Mesenchymal stem cell (in vitro differentiated cells and primary cell): ENCODE measurements around the gene PRADC1.

Source experiments
- DNase-seq: peaks from one replicate; pipeline ENCODE4 v3.0.0-alpha.2; 2013
- H2AFZ ChIP-seq: one replicate; pipeline ENCODE4 v1.6.1; 2013; ENCODE audit warnings: low read depth, mild to moderate bottlenecking, control low read depth, inconsistent platforms, low read length, moderate library complexity
- H2AK5ac ChIP-seq: 2 replicates; pipeline ENCODE4 v1.6.1; 2013; ENCODE audit warnings: low read length, moderate library complexity, mild to moderate bottlenecking, inconsistent platforms; ENCODE audit not compliant: severe bottlenecking
- H2BK120ac ChIP-seq: one replicate; pipeline ENCODE4 v1.6.1; 2013; ENCODE audit warnings: low read depth, mild to moderate bottlenecking, inconsistent platforms, low read length, moderate library complexity
- H2BK12ac ChIP-seq, 2 experiments: one replicate each; pipeline ENCODE4 v1.6.1; 2013; ENCODE audit warnings: inconsistent platforms in 2 of 2, low read length in 2 of 2, mild to moderate bottlenecking in 2 of 2, moderate library complexity in 2 of 2, control low read depth in 1 of 2
- H2BK15ac ChIP-seq: one replicate; pipeline ENCODE4 v1.6.1; 2013; ENCODE audit warnings: mild to moderate bottlenecking, low read depth, inconsistent platforms; ENCODE audit not compliant: poor library complexity, severe bottlenecking
- H2BK5ac ChIP-seq: 2 replicates; pipeline ENCODE4 v1.6.1; 2013; ENCODE audit warnings: low read depth, mild to moderate bottlenecking, low read length, control low read depth, inconsistent platforms; ENCODE audit not compliant: poor library complexity, severe bottlenecking
- H3K14ac ChIP-seq, 2 experiments: one replicate each; pipeline ENCODE4 v1.6.1; 2013; ENCODE audit warnings: inconsistent platforms in 2 of 2, low read length in 2 of 2, control low read depth in 1 of 2, mild to moderate bottlenecking in 1 of 2, moderate library complexity in 1 of 2
- H3K18ac ChIP-seq, 2 experiments: one replicate each; pipeline ENCODE4 v1.6.1; 2013; ENCODE audit warnings: inconsistent platforms in 2 of 2, low read length in 2 of 2, control low read depth in 1 of 2, low read depth in 1 of 2, mild to moderate bottlenecking in 1 of 2
- H3K23ac ChIP-seq, 2 experiments: one replicate each; pipeline ENCODE4 v1.6.1; 2013; ENCODE audit warnings: inconsistent platforms in 2 of 2, low read length in 2 of 2, mild to moderate bottlenecking in 2 of 2, moderate library complexity in 2 of 2, control low read depth in 1 of 2
- H3K27ac ChIP-seq: 2 replicates; pipeline ENCODE4 v1.5.1; 2013; ENCODE audit warnings: mild to moderate bottlenecking, moderate library complexity, low read length, control low read depth, inconsistent platforms; ENCODE audit not compliant: poor library complexity, severe bottlenecking
- H3K27me3 ChIP-seq, 2 experiments: 2 replicates each; pipeline versions ENCODE4 v1.6.1 to v1.7.0; 2013; ENCODE audit warnings: low read length in 2 of 2, mild to moderate bottlenecking in 2 of 2, moderate library complexity in 2 of 2, control low read depth in 1 of 2, inconsistent platforms in 1 of 2; ENCODE audit not compliant: control insufficient read depth in 1 of 2, insufficient read depth in 1 of 2
- H3K36me3 ChIP-seq, 2 experiments: 2 replicates each; pipeline versions ENCODE4 v1.6.1 to v1.7.0; 2013; ENCODE audit warnings: low read length in 2 of 2, control low read depth in 1 of 2, inconsistent platforms in 1 of 2, low read depth in 1 of 2, mild to moderate bottlenecking in 1 of 2; ENCODE audit not compliant: insufficient read depth in 2 of 2, control insufficient read depth in 1 of 2
- H3K4ac ChIP-seq, 2 experiments: one replicate each; pipeline ENCODE4 v1.6.1; 2013; ENCODE audit warnings: inconsistent platforms in 2 of 2, low read length in 2 of 2, mild to moderate bottlenecking in 2 of 2, moderate library complexity in 2 of 2, control low read depth in 1 of 2, low read depth in 1 of 2
- H3K4me1 ChIP-seq: 2 replicates; pipeline ENCODE4 v1.6.1; 2013; ENCODE audit warnings: low read depth, low read length, control low read depth; ENCODE audit not compliant: control insufficient read depth, insufficient read depth
- H3K4me2 ChIP-seq: 2 replicates; pipeline ENCODE4 v1.6.1; 2013; ENCODE audit warnings: low read length, mild to moderate bottlenecking, inconsistent platforms; ENCODE audit not compliant: poor library complexity, severe bottlenecking
- H3K4me3 ChIP-seq, 2 experiments: 2 replicates each; pipeline versions ENCODE4 v1.5.1 to v1.7.0; 2013; ENCODE audit warnings: low read length in 2 of 2, mild to moderate bottlenecking in 2 of 2, control low read depth in 1 of 2, low read depth in 1 of 2; ENCODE audit not compliant: insufficient read depth in 1 of 2
- H3K79me1 ChIP-seq: replicated peaks from 2 replicates; pipeline ENCODE4 v1.6.1; 2013; ENCODE audit warnings: mild to moderate bottlenecking, control low read depth, low read length, inconsistent platforms; ENCODE audit not compliant: poor library complexity, severe bottlenecking
- H3K9ac ChIP-seq: 2 replicates; pipeline ENCODE4 v1.7.0; 2013; ENCODE audit warnings: mild to moderate bottlenecking, low read length, moderate library complexity
- H3K9me3 ChIP-seq: 2 replicates; pipeline ENCODE4 v1.7.0; 2013; ENCODE audit warnings: mild to moderate bottlenecking, low read length; ENCODE audit not compliant: control insufficient read depth
- H4K8ac ChIP-seq: one replicate; pipeline ENCODE4 v1.6.1; 2013; ENCODE audit warnings: inconsistent platforms, mild to moderate bottlenecking, low read length, moderate library complexity
- H4K91ac ChIP-seq: one replicate; pipeline ENCODE4 v1.6.1; 2013; ENCODE audit warnings: mild to moderate bottlenecking, low read length, inconsistent platforms
- WGBS: methylation state at CpG from one replicate; pipeline ENCODE4 v1.1.7; 2013; ENCODE audit warnings: mixed read lengths; 5-methylcytosine and 5-hydroxymethylcytosine counted together

The PRADC1 gene

GRCh38 chr2:73255907-73256617 lies 23.0 kb upstream of the PRADC1 start:
- no peaks in the 10 kb centered on the region for H3K27me3 ChIP-seq
- no peak overlapping the region for H4K91ac ChIP-seq
- H3K9ac ChIP-seq = no peak overlapping the region
- no peak overlapping the region for H3K4me3 ChIP-seq
- H3K14ac ChIP-seq = no peak overlapping the region
- H2BK15ac ChIP-seq = no peak overlapping the region
- no peak overlapping the region for H3K4ac ChIP-seq
- WGBS = 91% methylated on average over 2 of the region's 5 CpGs
- H2BK120ac ChIP-seq = no peak overlapping the region
- H3K23ac ChIP-seq = no peak overlapping the region
- H2BK12ac ChIP-seq = no peak overlapping the region
- no peak overlapping the region for H2BK5ac ChIP-seq
- H3K9me3 ChIP-seq = no peaks in the 10 kb centered on the region
- H3K36me3 ChIP-seq = peaks cover 42 to 67% of the 10 kb centered on the region in 2 experiments
- no peak overlapping the region for H2AFZ ChIP-seq
- H3K79me1 ChIP-seq = peaks cover 3% of the 10 kb centered on the region
- H3K18ac ChIP-seq = no peak overlapping the region
- no peak overlapping the region for H2AK5ac ChIP-seq
- H3K4me2 ChIP-seq = no peak overlapping the region
- no peak for DNase-seq
- peaks cover 4% of the 10 kb centered on the region for H3K4me1 ChIP-seq
- no peak overlapping the region for H3K27ac ChIP-seq
- H4K8ac ChIP-seq = no peak overlapping the region

GRCh38 chr2:73255007-73255644 lies 22.1 kb upstream of the PRADC1 start:
- Histone ChIP-seq H2BK5ac (no peak overlapping the region), H3K4me2 (no peak overlapping the region), H3K9ac (no peak overlapping the region), H2BK15ac (no peak overlapping the region), H2AFZ (no peak overlapping the region), H3K4ac (no peak overlapping the region), H3K27ac (no peak overlapping the region), H3K18ac (no peak overlapping the region), H3K4me1 (no peaks in the 10 kb centered on the region), H3K23ac (no peak overlapping the region), H3K27me3 (no peaks in the 10 kb centered on the region), H2BK120ac (no peak overlapping the region), H3K4me3 (no peak overlapping the region), H3K79me1 (peaks cover 8% of the 10 kb centered on the region), H4K91ac (no peak overlapping the region), H3K36me3 (peaks cover 52 to 72% of the 10 kb centered on the region in 2 experiments), H2AK5ac (no peak overlapping the region), H2BK12ac (no peak overlapping the region), H3K9me3 (no peaks in the 10 kb centered on the region), H4K8ac (no peak overlapping the region), H3K14ac (no peak overlapping the region)
- WGBS = 95% methylated on average over 1 of the region's 4 CpGs
- no peak for DNase-seq

GRCh38 chr2:73254343-73255006 lies 21.4 kb upstream of the PRADC1 start:
- Histone ChIP-seq H3K18ac (no peak overlapping the region), H2BK12ac (no peak overlapping the region), H3K4me3 (no peak overlapping the region), H2AFZ (no peak overlapping the region), H2BK5ac (no peak overlapping the region), H3K79me1 (peaks cover 13% of the 10 kb centered on the region), H2BK15ac (no peak overlapping the region), H3K36me3 (peaks cover 58 to 78% of the 10 kb centered on the region in 2 experiments), H3K9me3 (no peaks in the 10 kb centered on the region), H3K14ac (no peak overlapping the region), H3K23ac (no peak overlapping the region), H3K4ac (no peak overlapping the region), H2BK120ac (no peak overlapping the region), H3K27me3 (no peaks in the 10 kb centered on the region), H2AK5ac (no peak overlapping the region), H4K91ac (no peak overlapping the region), H3K27ac (no peak overlapping the region), H3K9ac (no peak overlapping the region), H3K4me2 (no peak overlapping the region), H4K8ac (no peak overlapping the region), H3K4me1 (no peaks in the 10 kb centered on the region)
- no peak for DNase-seq
- WGBS = over 99% methylated on average over 5 of the region's 7 CpGs

GRCh38 chr2:73253901-73254300 lies 20.9 kb upstream of the PRADC1 start:
- H2AFZ ChIP-seq = no peak overlapping the region
- no peak overlapping the region for H2BK120ac ChIP-seq
- no peak overlapping the region for H3K23ac ChIP-seq
- H3K4ac ChIP-seq = no peak overlapping the region
- H3K14ac ChIP-seq = no peak overlapping the region
- 100% methylated on average over 3 of the region's 3 CpGs for WGBS
- no peaks in the 10 kb centered on the region for H3K9me3 ChIP-seq
- H4K91ac ChIP-seq = no peak overlapping the region
- H3K4me2 ChIP-seq = no peak overlapping the region
- H2AK5ac ChIP-seq = no peak overlapping the region
- H3K9ac ChIP-seq = no peak overlapping the region
- no peak overlapping the region for H3K4me3 ChIP-seq
- no peak overlapping the region for H4K8ac ChIP-seq
- H2BK15ac ChIP-seq = no peak overlapping the region
- no peak overlapping the region for H3K27ac ChIP-seq
- no peak overlapping the region for H2BK5ac ChIP-seq
- H3K79me1 ChIP-seq = peaks cover 15% of the 10 kb centered on the region
- H3K4me1 ChIP-seq = no peaks in the 10 kb centered on the region
- no peaks in the 10 kb centered on the region for H3K27me3 ChIP-seq
- no peak for DNase-seq
- H3K18ac ChIP-seq = no peak overlapping the region
- H2BK12ac ChIP-seq = no peak overlapping the region
- peaks cover 64 to 77% of the 10 kb centered on the region in 2 experiments for H3K36me3 ChIP-seq
